ENCODE measurements around the gene KLF9.
A peak's percentile ranks its signal among the peaks of the same experiment; 100 is the strongest.

Gene KLF9

GRCh38 chr9:70413799-70414775 is at the start of gene KLF9:
Gene KLF9 (minus strand): TSS chr9:70414657. CDS start chr9:70413363, 1,294 bp downstream.
- Histone ChIP-seq H3K4me1 (ENCODE audit: control insufficient read depth in 1 of 2, insufficient read depth in 2 of 2, low read length in 2 of 2) (peaks cover 28 to 35% of the 10 kb centered on the region in 2 donors), H3K4me3 (ENCODE audit: low read depth in 1 of 2, low read length in 2 of 2) (peak within 1 kb of the TSS; percentile 78 to 98), H3K27ac (ENCODE audit: low read depth, low read length) (peak within 1 kb of the TSS; percentile 100), H3K36me3 (ENCODE audit: control insufficient read depth in 1 of 2, insufficient read depth in 2 of 2, low read length in 2 of 2) (no peaks in the 10 kb centered on the region), H3K27me3 (ENCODE audit: control insufficient read depth in 1 of 2, insufficient read depth in 2 of 2, low read length in 2 of 2) (no peaks in the 10 kb centered on the region), H3K9me3 (ENCODE audit: control insufficient read depth in 1 of 2, low read length in 2 of 2) (no peaks in the 10 kb centered on the region), H3K9ac (ENCODE audit: low read depth in 1 of 2, low read length in 2 of 2) (peak within 1 kb of the TSS; percentile 100)

GRCh38 chr9:70463877-70464276 is 49.4 kb upstream of the KLF9 start:
- Histone ChIP-seq H3K4me3 (ENCODE audit: low read depth in 1 of 2, low read length in 2 of 2) (no peak overlapping the region), H3K27ac (ENCODE audit: low read depth, low read length) (no peak overlapping the region), H3K36me3 (ENCODE audit: control insufficient read depth in 1 of 2, insufficient read depth in 2 of 2, low read length in 2 of 2) (no peaks in the 10 kb centered on the region), H3K4me1 (ENCODE audit: control insufficient read depth in 1 of 2, insufficient read depth in 2 of 2, low read length in 2 of 2) (no peaks in the 10 kb centered on the region), H3K9ac (ENCODE audit: low read depth in 1 of 2, low read length in 2 of 2) (no peak overlapping the region), H3K9me3 (ENCODE audit: control insufficient read depth in 1 of 2, low read length in 2 of 2) (no peaks in the 10 kb centered on the region), H3K27me3 (ENCODE audit: control insufficient read depth in 1 of 2, insufficient read depth in 2 of 2, low read length in 2 of 2) (no peaks in the 10 kb centered on the region)

GRCh38 chr9:70462300-70462699 is 47.8 kb upstream of the KLF9 start:
- Histone ChIP-seq H3K4me1 (ENCODE audit: control insufficient read depth in 1 of 2, insufficient read depth in 2 of 2, low read length in 2 of 2) (no peaks in the 10 kb centered on the region), H3K27me3 (ENCODE audit: control insufficient read depth in 1 of 2, insufficient read depth in 2 of 2, low read length in 2 of 2) (no peaks in the 10 kb centered on the region), H3K27ac (ENCODE audit: low read depth, low read length) (no peak overlapping the region), H3K9ac (ENCODE audit: low read depth in 1 of 2, low read length in 2 of 2) (no peak overlapping the region), H3K4me3 (ENCODE audit: low read depth in 1 of 2, low read length in 2 of 2) (no peak overlapping the region), H3K9me3 (ENCODE audit: control insufficient read depth in 1 of 2, low read length in 2 of 2) (no peaks in the 10 kb centered on the region), H3K36me3 (ENCODE audit: control insufficient read depth in 1 of 2, insufficient read depth in 2 of 2, low read length in 2 of 2) (no peaks in the 10 kb centered on the region)

- no peak overlapping the region for H3K27ac ChIP-seq (ENCODE audit: low read depth, low read length)
- no peaks in the 10 kb centered on the region for H3K9me3 ChIP-seq (ENCODE audit: control insufficient read depth in 1 of 2, low read length in 2 of 2)
- peaks cover 0 to 4% of the 10 kb centered on the region in 2 donors for H3K4me1 ChIP-seq (ENCODE audit: control insufficient read depth in 1 of 2, insufficient read depth in 2 of 2, low read length in 2 of 2)
- H3K4me3 ChIP-seq (ENCODE audit: low read depth in 1 of 2, low read length in 2 of 2), result no peak overlapping the region
- no peak overlapping the region for H3K9ac ChIP-seq (ENCODE audit: low read depth in 1 of 2, low read length in 2 of 2)
- no peaks in the 10 kb centered on the region for H3K36me3 ChIP-seq (ENCODE audit: control insufficient read depth in 1 of 2, insufficient read depth in 2 of 2, low read length in 2 of 2)
- no peaks in the 10 kb centered on the region for H3K27me3 ChIP-seq (ENCODE audit: control insufficient read depth in 1 of 2, insufficient read depth in 2 of 2, low read length in 2 of 2)
These were observed 42.8 kb upstream of the KLF9 start for GRCh38 chr9:70457235-70457634.

- Histone ChIP-seq H3K9me3 (ENCODE audit: control insufficient read depth in 1 of 2, low read length in 2 of 2) (no peaks in the 10 kb centered on the region), H3K27ac (ENCODE audit: low read depth, low read length) (no peak overlapping the region), H3K4me3 (ENCODE audit: low read depth in 1 of 2, low read length in 2 of 2) (no peak overlapping the region), H3K9ac (ENCODE audit: low read depth in 1 of 2, low read length in 2 of 2) (no peak overlapping the region), H3K36me3 (ENCODE audit: control insufficient read depth in 1 of 2, insufficient read depth in 2 of 2, low read length in 2 of 2) (no peaks in the 10 kb centered on the region), H3K4me1 (ENCODE audit: control insufficient read depth in 1 of 2, insufficient read depth in 2 of 2, low read length in 2 of 2) (peaks cover 0 to 4% of the 10 kb centered on the region in 2 donors), H3K27me3 (ENCODE audit: control insufficient read depth in 1 of 2, insufficient read depth in 2 of 2, low read length in 2 of 2) (no peaks in the 10 kb centered on the region)
These were observed 41.7 kb upstream of the KLF9 start for GRCh38 chr9:70455993-70456704.

- H3K9ac ChIP-seq (ENCODE audit: low read depth in 1 of 2, low read length in 2 of 2), result no peak overlapping the region
- H3K4me1 ChIP-seq (ENCODE audit: control insufficient read depth in 1 of 2, insufficient read depth in 2 of 2, low read length in 2 of 2), result peaks cover 0 to 4% of the 10 kb centered on the region in 2 donors
- H3K27me3 ChIP-seq (ENCODE audit: control insufficient read depth in 1 of 2, insufficient read depth in 2 of 2, low read length in 2 of 2), result no peaks in the 10 kb centered on the region
- H3K36me3 ChIP-seq (ENCODE audit: control insufficient read depth in 1 of 2, insufficient read depth in 2 of 2, low read length in 2 of 2), result no peaks in the 10 kb centered on the region
- H3K9me3 ChIP-seq (ENCODE audit: control insufficient read depth in 1 of 2, low read length in 2 of 2), result no peaks in the 10 kb centered on the region
- H3K4me3 ChIP-seq (ENCODE audit: low read depth in 1 of 2, low read length in 2 of 2), result no peak overlapping the region
- no peak overlapping the region for H3K27ac ChIP-seq (ENCODE audit: low read depth, low read length)
These were observed 37.9 kb upstream of the KLF9 start for GRCh38 chr9:70452365-70452764.

GRCh38 chr9:70451765-70452164 is 37.3 kb upstream of the KLF9 start:
- peaks cover 0 to 4% of the 10 kb centered on the region in 2 donors for H3K4me1 ChIP-seq (ENCODE audit: control insufficient read depth in 1 of 2, insufficient read depth in 2 of 2, low read length in 2 of 2)
- no peaks in the 10 kb centered on the region for H3K27me3 ChIP-seq (ENCODE audit: control insufficient read depth in 1 of 2, insufficient read depth in 2 of 2, low read length in 2 of 2)
- no peaks in the 10 kb centered on the region for H3K36me3 ChIP-seq (ENCODE audit: control insufficient read depth in 1 of 2, insufficient read depth in 2 of 2, low read length in 2 of 2)
- no peaks in the 10 kb centered on the region for H3K9me3 ChIP-seq (ENCODE audit: control insufficient read depth in 1 of 2, low read length in 2 of 2)
- no peak overlapping the region for H3K9ac ChIP-seq (ENCODE audit: low read depth in 1 of 2, low read length in 2 of 2)
- H3K27ac ChIP-seq (ENCODE audit: low read depth, low read length), result no peak overlapping the region
- H3K4me3 ChIP-seq (ENCODE audit: low read depth in 1 of 2, low read length in 2 of 2), result no peak overlapping the region

GRCh38 chr9:70450738-70451137 is 36.3 kb upstream of the KLF9 start:
- Histone ChIP-seq H3K27me3 (ENCODE audit: control insufficient read depth in 1 of 2, insufficient read depth in 2 of 2, low read length in 2 of 2) (no peaks in the 10 kb centered on the region), H3K36me3 (ENCODE audit: control insufficient read depth in 1 of 2, insufficient read depth in 2 of 2, low read length in 2 of 2) (no peaks in the 10 kb centered on the region), H3K4me1 (ENCODE audit: control insufficient read depth in 1 of 2, insufficient read depth in 2 of 2, low read length in 2 of 2) (peaks cover 0 to 2% of the 10 kb centered on the region in 2 donors), H3K4me3 (ENCODE audit: low read depth in 1 of 2, low read length in 2 of 2) (no peak overlapping the region), H3K9ac (ENCODE audit: low read depth in 1 of 2, low read length in 2 of 2) (no peak overlapping the region), H3K9me3 (ENCODE audit: control insufficient read depth in 1 of 2, low read length in 2 of 2) (no peaks in the 10 kb centered on the region), H3K27ac (ENCODE audit: low read depth, low read length) (no peak overlapping the region)

- H3K9ac ChIP-seq (ENCODE audit: low read depth in 1 of 2, low read length in 2 of 2), result no peak overlapping the region
- H3K4me1 ChIP-seq (ENCODE audit: control insufficient read depth in 1 of 2, insufficient read depth in 2 of 2, low read length in 2 of 2), result no peaks in the 10 kb centered on the region
- no peaks in the 10 kb centered on the region for H3K27me3 ChIP-seq (ENCODE audit: control insufficient read depth in 1 of 2, insufficient read depth in 2 of 2, low read length in 2 of 2)
- H3K4me3 ChIP-seq (ENCODE audit: low read depth in 1 of 2, low read length in 2 of 2), result no peak overlapping the region
- H3K9me3 ChIP-seq (ENCODE audit: control insufficient read depth in 1 of 2, low read length in 2 of 2), result no peaks in the 10 kb centered on the region
- no peaks in the 10 kb centered on the region for H3K36me3 ChIP-seq (ENCODE audit: control insufficient read depth in 1 of 2, insufficient read depth in 2 of 2, low read length in 2 of 2)
- H3K27ac ChIP-seq (ENCODE audit: low read depth, low read length), result no peak overlapping the region
These were observed 35.0 kb upstream of the KLF9 start for GRCh38 chr9:70449461-70449860.

- H3K9me3 ChIP-seq (ENCODE audit: control insufficient read depth in 1 of 2, low read length in 2 of 2), result no peaks in the 10 kb centered on the region
- no peak overlapping the region for H3K9ac ChIP-seq (ENCODE audit: low read depth in 1 of 2, low read length in 2 of 2)
- no peak overlapping the region for H3K4me3 ChIP-seq (ENCODE audit: low read depth in 1 of 2, low read length in 2 of 2)
- H3K36me3 ChIP-seq (ENCODE audit: control insufficient read depth in 1 of 2, insufficient read depth in 2 of 2, low read length in 2 of 2), result no peaks in the 10 kb centered on the region
- H3K27ac ChIP-seq (ENCODE audit: low read depth, low read length), result no peak overlapping the region
- no peaks in the 10 kb centered on the region for H3K4me1 ChIP-seq (ENCODE audit: control insufficient read depth in 1 of 2, insufficient read depth in 2 of 2, low read length in 2 of 2)
- no peaks in the 10 kb centered on the region for H3K27me3 ChIP-seq (ENCODE audit: control insufficient read depth in 1 of 2, insufficient read depth in 2 of 2, low read length in 2 of 2)
These were observed 34.5 kb upstream of the KLF9 start for GRCh38 chr9:70448919-70449318.
